SK-N-SH treated with all-trans-retinoic acid at 6 μM for 48 hours (cell line): ENCODE results near the gene KRT35.

Source experiments
- ATAC-seq: fragments of 200-7000 bp; cut with Tn5 transposase; 3 replicates; pipeline ENCODE4 v1.9.1; 2020; ENCODE audit warnings: mild to moderate bottlenecking, moderate library complexity
- ARNTL ChIP-seq: fragments of 450-650 bp; formaldehyde crosslinking; IDR thresholded peaks from 2 replicates; pipeline ENCODE4 v1.5.0; 2020; ENCODE audit warnings: low read depth, mild to moderate bottlenecking, moderate library complexity, borderline replicate concordance
- BACH2 ChIP-seq: fragments of 250-450 bp; sonication (Bioruptor Pico); IDR thresholded peaks from 2 replicates; pipeline ENCODE4 v1.9.0; 2021; ENCODE audit warnings: mild to moderate bottlenecking, borderline replicate concordance
- CREB5 ChIP-seq: fragments of 250-450 bp; sonication (Bioruptor Pico); IDR thresholded peaks from 2 replicates; pipeline ENCODE4 v1.5.1; 2020; ENCODE audit warnings: low read depth, mild to moderate bottlenecking, moderate library complexity
- CSRNP3 ChIP-seq: fragments of 250-450 bp; sonication (Bioruptor Pico); IDR thresholded peaks from 2 replicates; pipeline ENCODE4 v1.5.1; 2021; ENCODE audit warnings: mild to moderate bottlenecking, moderate library complexity
- ESRRG ChIP-seq: fragments of 250-450 bp; sonication (Bioruptor Pico); IDR thresholded peaks from 2 replicates; pipeline ENCODE4 v1.6.1; 2021; ENCODE audit warnings: mild to moderate bottlenecking
- ISL1 ChIP-seq: fragments of 250-450 bp; sonication (Bioruptor Pico); IDR thresholded peaks from 2 replicates; pipeline ENCODE4 v2.1.2; 2022; ENCODE audit warnings: mild to moderate bottlenecking, moderate library complexity
- OSR1 ChIP-seq: fragments of 250-450 bp; sonication (Bioruptor Pico); IDR thresholded peaks from 2 replicates; pipeline ENCODE4 v1.8.0; 2022; ENCODE audit warnings: moderate library complexity, mild to moderate bottlenecking, inconsistent platforms
- PATZ1 ChIP-seq: fragments of 250-450 bp; sonication (Bioruptor Pico); IDR thresholded peaks from 2 replicates; pipeline ENCODE4 v1.8.0; 2020; ENCODE audit warnings: mild to moderate bottlenecking, moderate library complexity, borderline replicate concordance
- POU6F1 ChIP-seq: fragments of 250-450 bp; sonication (Bioruptor Pico); IDR thresholded peaks from 2 replicates; pipeline ENCODE4 v1.8.0; 2021; ENCODE audit warnings: low read depth, mild to moderate bottlenecking, moderate library complexity, borderline replicate concordance
- PPARA ChIP-seq: fragments of 250-450 bp; sonication (Bioruptor Pico); IDR thresholded peaks from 2 replicates; pipeline ENCODE4 v1.5.0; 2020; ENCODE audit warnings: mild to moderate bottlenecking, borderline replicate concordance
- RARB ChIP-seq: fragments of 250-450 bp; sonication (Bioruptor Pico); IDR thresholded peaks from 2 replicates; pipeline ENCODE4 v1.8.0; 2021; ENCODE audit warnings: mild to moderate bottlenecking, moderate library complexity
- SNAI2 ChIP-seq: fragments of 250-450 bp; sonication (Bioruptor Pico); IDR thresholded peaks from 2 replicates; pipeline ENCODE4 v1.5.0; 2020; ENCODE audit warnings: mild to moderate bottlenecking, moderate library complexity
- TCF4 ChIP-seq: fragments of 250-450 bp; sonication (Bioruptor Pico); IDR thresholded peaks from 2 replicates; pipeline ENCODE4 v1.8.0; 2021; ENCODE audit warnings: mild to moderate bottlenecking, moderate library complexity, borderline replicate concordance
- TOX ChIP-seq: fragments of 250-450 bp; sonication (Bioruptor Pico); IDR thresholded peaks from 2 replicates; pipeline ENCODE4 v1.8.0; 2021; ENCODE audit warnings: mild to moderate bottlenecking, moderate library complexity, borderline replicate concordance
- TSHZ2 ChIP-seq: fragments of 250-450 bp; sonication (Bioruptor Pico); IDR thresholded peaks from 2 replicates; pipeline ENCODE4 v1.5.0; 2020; ENCODE audit warnings: mild to moderate bottlenecking, moderate library complexity
- ZC3H10 ChIP-seq: fragments of 250-450 bp; sonication (Bioruptor Pico); IDR thresholded peaks from 2 replicates; pipeline ENCODE4 v1.5.1; 2021; ENCODE audit warnings: mild to moderate bottlenecking, moderate library complexity
- ZFP3 ChIP-seq: fragments of 250-450 bp; sonication (Bioruptor Pico); IDR thresholded peaks from 2 replicates; pipeline ENCODE4 v1.5.0; 2020; ENCODE audit warnings: mild to moderate bottlenecking, moderate library complexity
- ZFP30 ChIP-seq: fragments of 450-650 bp; formaldehyde crosslinking; IDR thresholded peaks from 2 replicates; pipeline ENCODE4 v1.5.0; 2022; ENCODE audit warnings: mild to moderate bottlenecking, moderate library complexity
- ZNF565 ChIP-seq: fragments of 450-650 bp; formaldehyde crosslinking; conservative IDR thresholded peaks from 2 replicates; pipeline ENCODE4 v1.5.0; 2020; ENCODE audit warnings: low read depth, mild to moderate bottlenecking, moderate library complexity
- ZNF8 ChIP-seq: fragments of 450-650 bp; formaldehyde crosslinking; IDR thresholded peaks from 2 replicates; pipeline ENCODE4 v1.5.0; 2020; ENCODE audit warnings: mild to moderate bottlenecking, moderate library complexity

Gene KRT35

DNA sequence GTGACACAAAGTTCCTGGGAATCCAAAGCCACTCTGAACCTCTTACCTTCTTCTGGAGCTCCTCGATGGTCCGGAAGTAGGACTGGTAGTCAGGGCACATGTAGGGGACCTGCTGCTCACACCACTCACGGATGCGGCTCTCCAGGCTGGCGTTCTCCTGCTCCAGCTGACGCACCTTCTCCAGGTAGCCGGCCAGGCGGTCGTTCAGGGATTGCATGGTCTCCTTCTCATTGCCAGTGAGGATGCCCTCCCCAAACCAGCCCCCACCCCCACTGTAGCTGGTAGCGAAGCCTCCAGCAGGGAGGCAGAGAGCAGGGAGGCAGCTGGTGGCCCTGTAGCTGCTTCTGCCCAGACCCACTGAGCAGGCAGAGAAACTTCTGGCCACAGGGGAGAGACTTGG, 370 bp downstream of the KRT35 start:
- TF ChIP-seq ZFP3 (CRISPR knock-in tag) (no peak), POU6F1 (CRISPR knock-in tag) (no peak)
- no peak for ATAC-seq

DNA sequence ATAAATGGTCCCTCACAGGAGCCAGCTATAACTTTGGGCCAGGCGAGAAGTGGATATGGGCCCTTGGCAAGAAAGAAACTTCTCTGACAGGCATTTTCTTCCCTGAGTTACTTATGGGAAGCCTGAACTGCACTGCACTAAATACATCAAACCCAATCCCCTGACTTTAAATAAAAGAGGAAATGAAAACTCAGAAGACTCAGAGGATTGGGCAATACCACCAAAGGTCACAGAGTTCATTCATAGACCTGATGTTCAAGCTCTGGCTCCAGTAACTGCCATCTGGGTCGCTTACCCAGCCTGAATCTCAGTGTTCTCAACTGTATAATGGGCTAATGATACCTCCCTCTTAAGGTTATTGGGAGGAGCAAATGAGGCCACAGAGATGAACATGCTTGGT, 815 bp downstream of the KRT35 start:
- TF ChIP-seq ZNF8 (CRISPR knock-in tag) (no peak), ARNTL (no peak), PATZ1 (CRISPR knock-in tag) (no peak), TOX (CRISPR knock-in tag) (no peak), ZC3H10 (CRISPR knock-in tag) (no peak), ISL1 (CRISPR knock-in tag) (no peak), CREB5 (CRISPR knock-in tag) (no peak), ZFP30 (no peak)

DNA sequence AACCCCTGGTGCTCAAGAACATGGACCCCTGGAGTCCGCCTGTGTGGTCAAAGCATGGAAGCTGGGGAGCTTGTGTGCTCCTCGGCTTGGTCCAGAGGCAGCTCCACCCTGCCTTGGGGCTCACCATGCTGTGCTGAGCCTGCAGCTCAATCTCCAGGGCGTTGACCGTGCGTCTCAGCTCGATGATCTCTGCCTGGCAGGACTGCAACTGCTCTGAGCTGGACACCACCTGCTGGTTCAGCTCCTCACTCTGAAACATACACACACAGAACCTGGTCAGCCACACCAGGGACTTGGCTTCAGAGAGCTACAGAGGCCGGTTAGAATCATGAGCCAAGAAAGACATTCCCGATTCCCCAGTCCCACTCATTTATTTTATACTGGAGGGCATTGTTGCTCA, 2.7 kb downstream of the KRT35 start:
- TF ChIP-seq POU6F1 (CRISPR knock-in tag) (no peak), OSR1 (CRISPR knock-in tag) (no peak), PPARA (no peak), BACH2 (CRISPR knock-in tag) (no peak), ISL1 (CRISPR knock-in tag) (no peak), ESRRG (CRISPR knock-in tag) (no peak), ZFP30 (no peak), RARB (CRISPR knock-in tag) (no peak), TSHZ2 (no peak), ZNF565 (CRISPR knock-in tag) (no peak), TOX (CRISPR knock-in tag) (no peak), CSRNP3 (no peak), TCF4 (CRISPR knock-in tag) (no peak), SNAI2 (CRISPR knock-in tag) (no peak)
- no peak for ATAC-seq

More for the DNA sequence above, 815 bp downstream of the KRT35 start:
- ATAC-seq, result no peak
